ENCODE measurements around the gene SYTL2.

DNA sequence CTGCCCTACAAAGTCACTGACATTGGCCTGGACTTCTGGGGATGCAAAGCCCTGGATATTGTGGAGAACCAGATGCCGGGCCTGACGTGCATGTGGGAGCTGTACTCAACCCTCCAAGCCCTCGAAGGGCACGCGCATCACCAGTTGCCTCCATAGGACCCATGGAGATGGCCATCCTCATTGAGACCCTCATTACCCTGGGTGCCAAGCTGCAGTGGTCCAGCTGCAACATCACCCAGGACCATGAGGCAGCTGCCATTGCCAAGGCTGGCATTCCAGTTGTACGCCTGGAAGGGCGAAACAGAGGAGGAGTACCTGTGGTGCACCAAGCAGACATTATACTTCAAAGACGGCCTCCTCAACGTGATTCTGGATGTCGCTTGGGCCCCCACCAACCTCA, 46.2 kb upstream of the SYTL2 start:
- TF ChIP-seq, protein P1, sequence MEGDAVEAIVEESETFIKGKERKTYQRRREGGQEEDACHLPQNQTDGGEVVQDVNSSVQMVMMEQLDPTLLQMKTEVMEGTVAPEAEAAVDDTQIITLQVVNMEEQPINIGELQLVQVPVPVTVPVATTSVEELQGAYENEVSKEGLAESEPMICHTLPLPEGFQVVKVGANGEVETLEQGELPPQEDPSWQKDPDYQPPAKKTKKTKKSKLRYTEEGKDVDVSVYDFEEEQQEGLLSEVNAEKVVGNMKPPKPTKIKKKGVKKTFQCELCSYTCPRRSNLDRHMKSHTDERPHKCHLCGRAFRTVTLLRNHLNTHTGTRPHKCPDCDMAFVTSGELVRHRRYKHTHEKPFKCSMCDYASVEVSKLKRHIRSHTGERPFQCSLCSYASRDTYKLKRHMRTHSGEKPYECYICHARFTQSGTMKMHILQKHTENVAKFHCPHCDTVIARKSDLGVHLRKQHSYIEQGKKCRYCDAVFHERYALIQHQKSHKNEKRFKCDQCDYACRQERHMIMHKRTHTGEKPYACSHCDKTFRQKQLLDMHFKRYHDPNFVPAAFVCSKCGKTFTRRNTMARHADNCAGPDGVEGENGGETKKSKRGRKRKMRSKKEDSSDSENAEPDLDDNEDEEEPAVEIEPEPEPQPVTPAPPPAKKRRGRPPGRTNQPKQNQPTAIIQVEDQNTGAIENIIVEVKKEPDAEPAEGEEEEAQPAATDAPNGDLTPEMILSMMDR (IDR thresholded peaks at IDR 0.05; ENCODE audit: low read depth, low read length, missing input control), result no peak
- no peak for TF ChIP-seq HNF4G (IDR thresholded peaks at IDR 0.05)

Data from liver (tissue), 3 donors.